Glomerular visceral epithelial cell (primary cell): Measurements from ENCODE around the gene APBA2.

Experiments
- DNase-seq: peaks from one replicate; pipeline ENCODE4 v3.0.0-alpha.2; 2016; ENCODE audit errors: extremely low spot score

Gene APBA2

DNA sequence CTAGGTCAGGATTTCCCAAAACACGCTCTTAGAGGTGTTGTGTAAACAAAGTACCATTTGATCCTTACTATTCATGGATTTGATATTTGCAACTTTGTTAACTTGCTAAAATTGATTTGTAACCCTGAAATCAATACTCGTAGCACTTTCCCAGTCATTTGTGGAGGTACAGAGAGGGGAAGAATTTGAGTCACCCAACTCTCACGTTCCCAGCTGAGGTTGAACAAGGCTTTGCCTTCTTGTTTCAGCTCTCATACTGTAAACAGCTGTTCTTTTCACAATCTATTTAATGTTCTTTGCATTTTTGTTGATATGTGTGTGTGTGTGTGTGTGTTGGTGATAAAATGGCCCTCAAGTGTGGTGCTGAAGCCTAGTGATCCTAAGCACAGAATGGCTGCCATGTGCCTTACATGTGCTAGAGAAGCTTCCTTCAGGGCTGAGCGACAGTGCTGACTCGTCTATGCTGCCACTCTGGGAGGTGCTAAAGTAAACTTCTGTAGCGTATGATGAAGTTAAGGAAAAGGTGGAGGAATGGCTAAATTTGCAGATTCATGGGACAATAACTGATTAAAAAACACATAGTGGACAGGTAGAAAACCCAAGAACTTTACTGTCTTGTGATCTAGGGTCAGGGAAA lies 173.2 kb downstream of the APBA2 start:
- DNase-seq: no peak

DNA sequence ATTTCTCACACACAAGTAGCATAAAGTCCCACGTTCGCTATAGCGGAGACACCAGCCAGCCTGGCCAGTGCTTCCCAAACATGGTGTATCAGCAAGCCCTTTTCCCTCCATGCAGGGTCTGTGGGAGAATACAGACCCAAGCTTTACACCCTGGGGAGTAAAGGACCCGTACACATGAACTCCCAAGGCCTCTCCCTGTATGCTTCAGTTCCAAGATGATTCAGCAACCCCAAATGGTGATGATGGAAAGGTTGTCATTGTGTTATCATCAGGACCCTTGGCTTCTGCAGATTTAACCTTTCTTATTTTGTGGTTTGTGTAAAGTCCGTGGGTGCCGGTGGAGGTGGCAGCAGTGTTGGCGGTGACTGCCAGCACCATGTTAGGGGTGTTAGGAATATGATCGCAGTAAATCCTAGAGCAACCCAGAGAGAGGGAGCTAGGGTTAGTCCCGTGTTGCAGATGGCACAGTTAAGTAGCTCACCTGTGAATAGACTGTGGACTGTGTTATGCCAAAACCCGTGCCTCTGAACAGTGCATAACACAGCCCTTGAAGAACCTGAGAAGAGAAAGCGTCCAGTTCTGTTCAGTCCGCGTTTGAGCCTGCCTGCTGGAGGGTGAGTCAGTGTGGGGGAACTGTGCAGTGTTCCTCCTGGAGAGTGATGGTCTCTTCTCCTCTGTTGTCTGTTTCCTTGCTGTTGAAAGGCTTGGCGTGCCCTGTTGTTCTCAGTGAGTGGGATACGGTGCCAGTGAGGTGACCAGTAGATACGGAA lies 174.3 kb downstream of the APBA2 start:
- DNase-seq: no peak

DNA sequence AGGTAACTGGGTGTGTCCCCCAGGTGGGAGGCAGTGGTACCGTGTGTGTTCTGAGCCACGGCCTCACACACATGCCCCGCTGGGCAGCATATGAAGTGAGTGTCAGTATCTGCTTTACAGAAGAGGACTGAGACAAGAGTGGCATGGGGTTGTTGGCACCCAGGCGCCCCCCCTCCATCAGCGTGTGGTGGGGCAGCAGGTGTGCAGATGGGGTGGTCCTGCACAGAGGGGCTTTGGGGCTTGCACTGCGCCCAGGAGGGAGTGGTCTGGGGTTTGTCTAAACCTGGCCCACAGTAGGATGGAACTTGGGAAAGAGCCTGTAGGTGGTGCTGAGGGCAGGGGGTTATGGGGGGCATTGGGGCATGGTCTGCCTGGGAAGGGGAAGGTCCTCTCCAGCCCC lies 176.0 kb downstream of the APBA2 start:
- no peak for DNase-seq

DNA sequence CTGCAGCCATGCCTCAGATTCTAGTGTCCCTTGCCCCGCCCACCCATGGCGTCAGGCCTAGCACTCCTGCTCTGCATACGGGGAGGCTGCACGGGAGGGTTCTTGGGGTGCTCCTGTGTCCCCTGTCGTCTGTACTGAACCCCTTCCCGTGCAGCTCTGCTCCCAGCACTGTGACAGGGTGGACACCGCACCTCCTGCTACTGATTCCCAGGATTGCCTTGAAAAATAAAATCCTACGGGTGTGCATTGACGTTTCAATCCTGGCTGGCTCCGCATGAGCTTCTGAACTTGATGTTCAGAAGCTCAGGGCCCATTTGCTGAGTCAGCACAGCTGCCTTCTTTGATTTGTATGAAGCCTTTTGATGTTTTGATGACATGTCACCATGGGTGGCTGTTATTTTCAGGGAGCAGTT lies 176.4 kb downstream of the APBA2 start:
- no peak for DNase-seq

DNA sequence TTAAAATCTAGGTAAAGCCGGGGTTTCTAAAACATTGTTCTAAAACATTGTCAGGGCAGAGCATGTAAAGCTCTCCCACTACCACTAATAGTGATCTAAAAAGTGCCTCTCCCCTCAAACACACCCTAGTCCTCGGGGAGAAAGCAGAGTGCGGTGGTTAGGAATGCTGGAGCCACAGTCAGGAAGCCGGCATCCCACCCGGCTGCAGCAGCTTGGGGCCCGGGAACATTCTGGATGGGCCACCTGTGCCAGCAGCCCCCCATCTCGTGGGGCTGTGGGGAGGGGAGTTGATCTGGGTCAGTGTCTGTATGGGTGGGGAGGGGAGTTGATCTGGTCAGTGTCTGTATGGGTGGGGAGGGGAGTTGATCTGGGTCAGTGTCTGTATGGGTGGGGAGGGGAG lies 176.9 kb downstream of the APBA2 start:
- no peak for DNase-seq

DNA sequence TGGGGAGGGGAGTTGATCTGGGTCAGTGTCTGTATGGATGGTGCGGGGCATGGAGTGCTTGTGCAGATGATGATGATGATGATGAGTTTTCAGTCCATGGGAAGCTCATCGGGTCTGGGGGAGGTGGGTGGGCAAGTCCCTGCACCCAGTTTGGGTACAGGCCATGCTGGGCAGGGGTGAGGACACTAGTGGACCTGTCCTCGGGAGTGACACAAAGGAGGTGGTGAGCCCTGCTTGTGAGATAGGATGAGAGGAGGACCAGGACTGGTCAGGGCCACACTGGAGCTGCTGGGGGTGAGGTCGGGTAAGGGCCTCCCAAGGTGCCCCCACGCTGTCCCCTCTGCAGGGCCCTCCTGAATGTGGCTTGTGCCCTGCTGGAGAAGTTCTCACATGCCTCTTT lies 177.9 kb downstream of the APBA2 start:
- DNase-seq: no peak

DNA sequence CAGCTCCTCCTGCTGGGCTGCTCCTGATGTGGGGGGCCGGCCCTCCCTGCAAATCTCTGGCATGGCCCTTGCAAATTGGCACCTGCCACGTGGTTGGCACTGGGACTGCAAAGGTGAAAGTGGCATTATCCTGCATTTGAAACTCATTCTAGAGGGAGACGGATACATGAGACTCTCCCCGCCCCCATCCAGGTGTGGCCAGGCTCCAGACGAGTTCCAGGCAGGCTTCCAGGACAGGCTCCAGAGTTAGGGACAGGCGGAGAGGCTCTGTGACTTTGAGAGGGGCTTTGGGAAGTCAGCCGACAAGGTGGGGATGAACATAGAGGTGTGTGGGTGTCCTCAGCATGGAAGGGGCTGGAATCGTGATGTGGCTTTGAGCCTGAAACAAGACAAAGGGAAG lies 178.5 kb downstream of the APBA2 start:
- DNase-seq: no peak

DNA sequence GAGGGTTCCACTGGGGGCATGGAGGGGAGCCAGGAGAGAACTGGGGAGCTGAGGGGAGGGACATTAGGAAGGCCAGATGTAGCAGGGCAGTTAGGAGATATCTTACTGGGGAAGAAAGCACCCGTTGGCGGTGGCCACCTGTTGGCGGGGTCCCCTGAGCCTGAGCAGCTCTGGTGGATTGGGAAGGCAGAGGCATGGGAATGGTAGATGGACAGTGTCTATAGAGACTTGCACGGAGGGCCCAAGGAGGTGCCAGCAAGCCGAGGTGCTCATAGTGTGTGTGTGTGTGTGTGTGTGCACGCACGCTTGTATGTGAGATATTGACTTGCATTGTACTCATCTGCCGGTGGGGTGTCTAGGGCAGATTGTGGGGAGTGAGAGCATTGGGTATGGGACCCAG lies 179.0 kb downstream of the APBA2 start:
- no peak for DNase-seq

DNA sequence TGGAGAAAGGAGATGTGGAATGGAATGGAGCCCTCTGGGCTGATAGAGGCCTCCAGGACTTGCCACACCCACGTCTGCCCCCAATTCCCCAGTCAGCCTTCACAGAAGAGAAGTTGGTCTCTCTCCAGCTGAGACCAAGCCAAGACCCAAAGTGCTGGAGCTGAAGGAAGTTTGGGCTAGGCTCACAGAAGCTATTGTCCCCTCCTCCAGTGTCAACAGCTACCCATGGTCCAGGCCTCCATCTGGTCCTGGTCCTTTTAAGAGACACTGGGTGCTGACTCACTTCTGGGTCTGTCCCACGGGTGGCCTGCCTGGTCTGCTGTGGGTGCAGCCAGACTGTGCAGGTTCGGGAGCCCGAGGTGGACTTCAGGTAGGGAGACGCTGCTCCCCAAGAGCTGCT lies 179.8 kb downstream of the APBA2 start:
- DNase-seq: no peak

DNA sequence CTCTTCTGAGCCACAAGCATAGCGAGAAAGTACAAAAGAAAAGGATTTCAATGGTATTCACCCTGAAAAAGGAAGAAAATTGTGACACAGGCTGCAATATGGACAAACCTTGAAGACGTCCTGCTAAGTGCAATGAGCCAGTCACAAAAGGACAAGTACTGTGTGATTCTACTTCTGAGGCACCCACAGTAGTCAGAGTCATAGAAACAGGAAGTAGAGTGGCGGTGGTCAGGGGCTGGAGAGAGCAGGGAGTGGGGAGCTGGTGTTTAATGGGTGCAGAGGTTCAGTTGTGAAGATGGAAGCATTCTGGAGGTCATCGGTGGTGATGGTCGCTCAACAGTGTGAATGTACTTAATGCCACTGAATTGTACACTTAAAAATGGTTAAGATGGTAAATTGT lies 180.5 kb downstream of the APBA2 start:
- no peak for DNase-seq

DNA sequence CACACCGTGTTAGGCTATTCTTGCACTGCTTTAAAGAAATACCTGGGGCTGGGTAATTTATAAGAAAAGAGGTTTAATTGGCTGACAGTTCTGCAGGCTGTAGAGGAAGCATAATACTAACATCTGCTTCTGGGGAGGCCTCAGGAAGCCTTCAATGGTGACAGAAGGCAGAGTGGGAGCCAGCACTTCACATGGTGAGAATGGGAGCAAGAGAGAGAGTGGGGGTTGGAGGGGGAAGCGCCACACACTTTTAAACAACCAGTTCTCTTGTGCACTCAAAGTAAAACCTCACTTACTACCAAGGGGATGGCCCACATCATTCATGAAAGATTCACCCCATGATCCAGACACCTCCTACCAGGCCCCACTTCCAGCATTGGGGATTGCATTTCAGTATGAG lies 181.1 kb downstream of the APBA2 start:
- DNase-seq: no peak

DNA sequence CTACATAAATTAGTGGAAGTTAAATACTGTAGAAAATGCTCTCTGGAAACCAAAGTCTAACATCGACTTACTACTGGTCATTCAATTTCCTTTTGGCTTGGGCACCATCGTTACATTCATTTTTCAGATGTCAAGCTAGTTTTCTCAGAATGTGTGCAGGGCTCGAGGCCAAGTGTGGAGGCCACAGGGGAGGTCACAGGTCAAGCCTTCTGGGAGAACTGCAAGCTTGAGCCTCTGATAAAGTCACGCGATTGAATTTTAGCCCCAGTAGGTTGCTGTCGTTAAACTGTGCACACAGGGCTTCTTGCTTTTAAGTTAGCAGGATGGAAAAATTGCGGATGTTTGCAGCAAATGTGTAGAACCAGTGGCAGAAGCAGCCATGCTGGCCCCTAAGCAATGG lies 182.2 kb downstream of the APBA2 start:
- DNase-seq: no peak

DNA sequence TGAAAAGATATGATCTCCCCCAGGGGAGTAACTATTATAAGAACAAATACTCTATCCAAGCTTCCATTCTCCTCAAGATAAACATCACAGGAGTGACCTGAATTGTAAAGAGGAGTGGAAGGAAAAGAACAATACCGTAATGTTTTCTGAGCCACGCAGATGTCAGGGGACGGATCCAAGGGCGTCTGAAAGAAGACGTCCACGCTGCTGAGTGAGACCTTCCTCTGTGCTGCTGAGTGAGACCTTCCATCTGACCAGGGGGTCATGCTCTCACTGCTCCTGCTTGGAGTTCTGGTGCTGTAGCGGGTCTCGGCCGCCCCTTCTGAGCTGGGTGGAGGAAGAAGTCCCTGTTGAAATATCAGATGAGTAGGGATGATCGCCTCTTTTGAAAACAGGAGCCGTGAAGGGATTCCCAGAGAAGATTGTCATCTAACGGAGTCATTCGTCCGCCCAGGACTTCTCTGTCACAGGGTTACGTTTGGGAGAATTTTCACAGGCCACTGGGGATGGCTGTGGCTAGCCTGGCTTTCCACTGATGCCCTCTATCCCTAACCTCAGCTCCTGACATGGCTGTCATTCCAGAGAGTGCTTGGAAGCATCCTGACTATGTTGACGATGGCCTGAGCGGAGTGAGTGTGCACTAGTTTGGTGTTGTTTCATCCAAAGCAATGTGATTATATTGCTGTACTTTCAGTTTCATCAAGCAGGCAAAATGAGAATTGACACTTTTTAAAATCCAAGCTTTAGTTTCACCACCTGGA lies 184.9 kb downstream of the APBA2 start:
- DNase-seq: no peak

DNA sequence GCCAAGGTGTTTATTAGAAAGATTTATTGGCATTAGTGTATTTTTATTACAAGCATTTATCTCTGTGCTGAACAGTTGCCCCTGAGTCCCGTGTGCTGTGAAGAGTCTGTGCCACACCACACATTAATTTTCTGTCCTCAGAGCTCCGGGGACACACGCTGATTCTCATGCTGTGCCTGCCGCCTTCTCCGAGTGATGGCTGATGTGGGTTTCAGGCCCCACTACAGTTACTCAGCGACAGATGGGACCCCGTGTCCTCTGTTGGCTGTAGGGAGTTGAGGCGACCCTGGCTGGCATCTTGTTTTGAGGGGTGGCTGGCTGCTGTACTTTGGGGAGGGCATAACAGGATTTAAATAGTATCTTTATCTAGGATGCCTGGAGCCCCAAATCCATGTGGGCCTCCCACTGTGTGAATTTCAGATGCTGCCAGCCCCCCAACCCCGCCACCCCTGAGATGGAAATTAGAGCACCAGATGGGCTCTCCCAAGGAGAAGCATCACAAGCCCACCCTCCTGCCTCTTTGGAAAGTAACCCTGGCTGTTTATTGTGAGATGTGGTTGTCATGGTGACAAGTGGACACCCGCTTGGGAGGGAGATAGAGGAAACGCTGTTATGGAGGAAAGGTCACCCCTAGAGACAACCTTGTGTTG lies 185.6 kb downstream of the APBA2 start:
- DNase-seq: no peak

DNA sequence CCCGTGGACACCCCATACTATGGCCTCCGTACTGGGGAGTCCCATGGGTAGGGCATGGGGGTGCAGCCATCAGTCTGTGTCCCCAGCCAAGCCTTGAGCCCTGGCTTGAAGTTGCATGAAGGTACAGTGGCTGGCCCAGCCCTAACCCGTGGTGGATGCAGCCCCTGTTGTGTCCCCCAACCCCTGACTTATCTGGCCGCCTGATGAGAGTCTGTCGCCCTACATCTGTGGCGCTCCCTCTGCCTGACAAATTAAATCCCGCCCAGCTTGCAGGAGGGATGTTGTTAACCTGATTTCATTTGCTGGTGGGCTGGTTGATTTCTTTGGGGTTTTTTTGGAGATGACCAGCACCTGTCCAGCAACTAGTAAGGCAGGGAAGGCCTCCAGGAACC lies 186.1 kb downstream of the APBA2 start:
- DNase-seq: no peak

DNA sequence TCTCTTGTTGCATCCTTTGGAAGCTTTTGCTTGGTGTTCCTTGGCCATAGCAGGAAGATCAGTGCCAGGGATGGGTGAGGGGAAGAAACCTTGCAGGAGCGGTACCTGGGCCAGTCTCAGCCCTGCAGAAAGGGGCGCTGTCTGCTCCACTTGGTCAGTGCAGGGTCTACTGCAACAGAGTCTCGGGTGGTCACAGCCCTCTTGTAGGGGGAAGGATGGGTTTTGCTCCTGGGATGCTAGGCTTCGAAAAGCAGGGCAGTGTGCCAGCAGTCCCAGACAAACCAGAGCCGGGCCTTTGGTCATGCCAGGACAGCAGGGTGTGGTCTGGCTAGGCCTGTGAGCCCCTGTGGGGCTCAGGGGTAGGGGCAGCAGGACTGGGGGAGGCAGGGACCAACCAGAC lies 186.7 kb downstream of the APBA2 start:
- DNase-seq: no peak

DNA sequence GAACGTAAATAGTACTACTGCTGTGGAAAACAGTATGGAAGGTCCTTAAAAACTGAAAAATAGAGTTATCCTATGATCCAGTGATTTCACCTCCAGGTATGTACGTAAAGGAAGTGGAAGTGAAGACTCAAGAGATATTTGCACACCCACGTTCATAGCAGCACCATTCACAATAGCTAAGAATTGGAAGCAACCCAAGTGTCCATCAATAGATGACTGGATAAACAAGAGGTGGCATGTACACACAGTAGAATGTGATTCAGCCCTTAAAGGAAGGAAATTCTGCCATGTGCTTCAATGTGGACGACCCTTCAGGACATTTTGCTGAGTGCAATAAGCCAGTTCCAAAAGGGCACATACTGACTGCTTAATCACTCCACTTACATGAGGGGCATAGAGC lies 188.3 kb downstream of the APBA2 start:
- no peak for DNase-seq

DNA sequence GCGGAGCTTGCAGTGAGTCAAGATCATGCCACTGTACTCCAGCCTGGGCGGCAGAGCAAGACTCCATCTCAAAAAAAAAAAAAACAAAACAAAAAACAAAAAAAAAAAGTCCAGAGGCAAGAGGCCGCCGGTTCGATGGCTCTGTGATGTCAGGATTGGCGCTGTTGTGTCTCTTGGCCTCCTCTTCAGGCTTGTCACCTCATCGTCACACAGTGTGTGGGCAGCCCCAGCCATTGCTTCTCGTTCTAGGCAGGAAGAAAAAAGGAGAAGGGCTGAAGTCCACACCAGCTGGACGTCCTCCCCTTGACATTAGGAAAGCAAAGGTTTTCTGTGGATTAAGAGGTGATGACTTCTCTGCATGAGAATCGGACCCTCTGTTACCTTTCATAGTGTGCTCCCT lies 192.8 kb downstream of the APBA2 start:
- DNase-seq: no peak

DNA sequence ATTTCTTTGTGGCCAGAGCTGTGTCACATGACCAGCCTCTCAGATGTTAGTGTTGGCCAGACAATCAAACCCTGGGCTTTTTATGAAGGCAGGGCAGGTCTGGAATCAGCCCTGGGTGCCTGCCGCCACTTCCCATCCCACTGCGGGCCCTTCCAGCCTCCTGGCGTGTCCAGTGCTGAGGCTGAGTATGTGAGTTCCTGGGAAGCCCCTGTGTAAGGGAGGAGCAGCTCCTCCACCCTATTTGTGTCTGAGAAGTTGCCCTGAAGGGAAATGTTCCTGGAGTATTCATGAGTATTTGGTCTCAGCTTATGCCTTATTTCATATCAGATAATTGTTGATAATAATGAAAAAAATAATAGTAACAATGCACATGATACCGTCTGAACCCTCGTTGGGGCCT lies 193.7 kb downstream of the APBA2 start:
- no peak for DNase-seq

DNA sequence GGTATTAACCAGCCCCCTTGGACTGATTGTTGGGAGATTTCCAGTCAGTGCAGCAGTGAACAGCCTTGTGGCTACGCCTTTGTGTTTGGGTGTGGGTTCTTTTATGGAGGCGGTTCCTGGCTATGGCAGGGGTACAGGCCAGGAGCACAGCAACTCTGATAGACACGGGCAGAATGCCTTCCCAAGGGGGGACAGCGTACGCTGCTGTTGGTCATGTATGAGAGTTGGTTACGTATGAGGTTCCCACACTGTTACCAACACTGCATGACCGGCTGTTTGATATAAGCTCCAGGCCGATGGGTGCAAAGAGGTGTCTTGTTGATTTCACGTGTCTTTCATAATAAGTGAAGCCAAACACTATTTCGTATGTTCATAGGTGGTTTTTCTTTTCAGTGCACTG lies 196.0 kb downstream of the APBA2 start:
- DNase-seq: no peak

DNA sequence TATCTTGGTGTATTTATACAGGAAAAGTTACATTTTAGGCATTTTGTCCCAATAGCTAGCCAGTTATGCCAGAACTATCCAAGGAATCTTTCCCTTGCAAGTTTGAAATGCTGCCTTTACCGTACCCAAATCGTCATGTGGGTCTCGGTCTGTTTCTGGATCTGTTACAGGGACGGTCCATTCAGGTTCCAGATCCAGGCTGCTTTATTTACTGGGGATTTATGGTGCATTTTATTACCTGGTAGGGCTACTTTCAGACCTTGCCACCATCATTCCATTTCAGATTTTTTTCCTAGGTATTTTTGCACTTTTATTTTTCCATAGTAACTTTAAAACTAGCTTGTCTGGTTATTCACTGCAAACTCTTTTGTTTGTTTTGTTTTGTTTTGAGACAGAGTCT lies 197.4 kb downstream of the APBA2 start:
- no peak for DNase-seq

DNA sequence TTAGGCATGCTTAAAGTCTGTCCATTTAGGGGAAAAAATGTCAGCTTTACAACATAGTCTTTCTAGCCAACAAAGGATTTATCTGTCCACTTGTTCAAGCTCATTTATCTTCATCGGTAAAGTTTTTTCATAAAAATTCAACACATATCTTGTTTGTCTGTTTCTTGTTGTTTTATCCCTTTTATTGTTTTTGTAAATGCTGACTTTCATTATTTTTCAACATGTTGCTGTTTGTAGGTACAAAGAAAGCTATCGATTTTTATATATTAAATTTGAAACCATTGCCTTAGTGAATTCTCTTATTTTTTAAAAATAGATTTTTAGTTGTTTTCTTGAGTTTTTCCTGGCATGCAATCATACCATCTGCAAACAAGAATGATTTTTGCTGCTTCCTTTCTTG lies 198.1 kb downstream of the APBA2 start:
- DNase-seq: no peak

DNA sequence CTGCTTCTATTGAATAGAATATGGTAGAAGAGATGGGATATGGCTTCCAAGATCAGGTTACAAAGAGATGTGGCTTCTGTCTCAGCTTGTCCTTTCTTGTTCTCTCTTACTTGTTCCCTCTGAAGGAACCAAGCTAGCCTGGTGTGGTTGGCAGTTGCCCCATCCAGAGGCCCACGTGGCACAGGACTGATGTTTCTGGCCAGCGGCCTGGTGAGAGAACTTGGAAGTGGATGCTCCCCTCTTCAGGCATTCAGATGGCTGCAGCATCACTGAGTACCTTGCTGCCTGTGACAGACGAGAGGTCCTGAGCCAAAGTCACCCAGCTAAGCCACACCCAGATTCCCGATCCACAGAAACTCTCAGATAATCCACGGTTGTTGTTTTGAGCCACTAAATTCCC lies 200.2 kb downstream of the APBA2 start:
- no peak for DNase-seq
